Measurements from ENCODE around the gene NOP53. TPM values are rescaled to one million over a fixed set of nuclear protein-coding genes. Genes with fewer than 3 reads are reported as not detected.

NOP53 gene
- total and polyA plus RNA-seq, 2 of the 13 experiments (the other 11 are each of a cell fraction or from before 2014, with no cell fraction given), result 53.9 to 141 TPM

GRCh38 chr19:47719047-47719859 lies 26.1 kb upstream of the NOP53 start (continued):
- no peak for TF ChIP-seq MAZ (IDR thresholded peaks at IDR 0.05; ENCODE audit: borderline replicate concordance, low read depth, low read length)
- TF ChIP-seq MAZ (CRISPR knock-in tag; IDR thresholded peaks at IDR 0.05; ENCODE audit: low read depth), result peak; percentile 38; the same call in 1 of the 2 replicates
- TF ChIP-seq, protein P1, sequence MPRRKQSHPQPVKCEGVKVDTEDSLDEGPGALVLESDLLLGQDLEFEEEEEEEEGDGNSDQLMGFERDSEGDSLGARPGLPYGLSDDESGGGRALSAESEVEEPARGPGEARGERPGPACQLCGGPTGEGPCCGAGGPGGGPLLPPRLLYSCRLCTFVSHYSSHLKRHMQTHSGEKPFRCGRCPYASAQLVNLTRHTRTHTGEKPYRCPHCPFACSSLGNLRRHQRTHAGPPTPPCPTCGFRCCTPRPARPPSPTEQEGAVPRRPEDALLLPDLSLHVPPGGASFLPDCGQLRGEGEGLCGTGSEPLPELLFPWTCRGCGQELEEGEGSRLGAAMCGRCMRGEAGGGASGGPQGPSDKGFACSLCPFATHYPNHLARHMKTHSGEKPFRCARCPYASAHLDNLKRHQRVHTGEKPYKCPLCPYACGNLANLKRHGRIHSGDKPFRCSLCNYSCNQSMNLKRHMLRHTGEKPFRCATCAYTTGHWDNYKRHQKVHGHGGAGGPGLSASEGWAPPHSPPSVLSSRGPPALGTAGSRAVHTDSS (CRISPR knock-in tag; conservative IDR thresholded peaks at IDR 0.05), result no peak
- no peak for TF ChIP-seq NCOA1 (CRISPR knock-in tag; IDR thresholded peaks at IDR 0.05)
- TF ChIP-seq SCMH1 (CRISPR knock-in tag; IDR thresholded peaks at IDR 0.05; ENCODE audit: borderline replicate concordance), result no peak
- peak; percentile 94 for TF ChIP-seq ZNF281 (CRISPR knock-in tag; IDR thresholded peaks at IDR 0.05; ENCODE audit: borderline replicate concordance)
- peak; percentile 71 for TF ChIP-seq KDM5B (CRISPR knock-in tag; IDR thresholded peaks at IDR 0.05; ENCODE audit: borderline replicate concordance)
- TF ChIP-seq ZFP62 (CRISPR knock-in tag; IDR thresholded peaks at IDR 0.05), result no peak
- TF ChIP-seq, protein P2, sequence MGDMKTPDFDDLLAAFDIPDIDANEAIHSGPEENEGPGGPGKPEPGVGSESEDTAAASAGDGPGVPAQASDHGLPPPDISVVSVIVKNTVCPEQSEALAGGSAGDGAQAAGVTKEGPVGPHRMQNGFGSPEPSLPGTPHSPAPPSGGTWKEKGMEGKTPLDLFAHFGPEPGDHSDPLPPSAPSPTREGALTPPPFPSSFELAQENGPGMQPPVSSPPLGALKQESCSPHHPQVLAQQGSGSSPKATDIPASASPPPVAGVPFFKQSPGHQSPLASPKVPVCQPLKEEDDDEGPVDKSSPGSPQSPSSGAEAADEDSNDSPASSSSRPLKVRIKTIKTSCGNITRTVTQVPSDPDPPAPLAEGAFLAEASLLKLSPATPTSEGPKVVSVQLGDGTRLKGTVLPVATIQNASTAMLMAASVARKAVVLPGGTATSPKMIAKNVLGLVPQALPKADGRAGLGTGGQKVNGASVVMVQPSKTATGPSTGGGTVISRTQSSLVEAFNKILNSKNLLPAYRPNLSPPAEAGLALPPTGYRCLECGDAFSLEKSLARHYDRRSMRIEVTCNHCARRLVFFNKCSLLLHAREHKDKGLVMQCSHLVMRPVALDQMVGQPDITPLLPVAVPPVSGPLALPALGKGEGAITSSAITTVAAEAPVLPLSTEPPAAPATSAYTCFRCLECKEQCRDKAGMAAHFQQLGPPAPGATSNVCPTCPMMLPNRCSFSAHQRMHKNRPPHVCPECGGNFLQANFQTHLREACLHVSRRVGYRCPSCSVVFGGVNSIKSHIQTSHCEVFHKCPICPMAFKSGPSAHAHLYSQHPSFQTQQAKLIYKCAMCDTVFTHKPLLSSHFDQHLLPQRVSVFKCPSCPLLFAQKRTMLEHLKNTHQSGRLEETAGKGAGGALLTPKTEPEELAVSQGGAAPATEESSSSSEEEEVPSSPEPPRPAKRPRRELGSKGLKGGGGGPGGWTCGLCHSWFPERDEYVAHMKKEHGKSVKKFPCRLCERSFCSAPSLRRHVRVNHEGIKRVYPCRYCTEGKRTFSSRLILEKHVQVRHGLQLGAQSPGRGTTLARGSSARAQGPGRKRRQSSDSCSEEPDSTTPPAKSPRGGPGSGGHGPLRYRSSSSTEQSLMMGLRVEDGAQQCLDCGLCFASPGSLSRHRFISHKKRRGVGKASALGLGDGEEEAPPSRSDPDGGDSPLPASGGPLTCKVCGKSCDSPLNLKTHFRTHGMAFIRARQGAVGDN (CRISPR knock-in tag; IDR thresholded peaks at IDR 0.05), result peak; percentile 91
- no peak for TF ChIP-seq TIGD3 (CRISPR knock-in tag; IDR thresholded peaks at IDR 0.05; ENCODE audit: borderline replicate concordance)
- TF ChIP-seq ZNF232 (CRISPR knock-in tag; IDR thresholded peaks at IDR 0.05; ENCODE audit: borderline replicate concordance), result peak; percentile 13; the same call in 1 of the 2 replicates
- TF ChIP-seq ZNF747 (CRISPR knock-in tag; IDR thresholded peaks at IDR 0.05; ENCODE audit: borderline replicate concordance), result no peak
- TF ChIP-seq PHB2 (IDR thresholded peaks at IDR 0.05; ENCODE audit: partially characterized antibody), result no peak
- TF ChIP-seq, protein P3, sequence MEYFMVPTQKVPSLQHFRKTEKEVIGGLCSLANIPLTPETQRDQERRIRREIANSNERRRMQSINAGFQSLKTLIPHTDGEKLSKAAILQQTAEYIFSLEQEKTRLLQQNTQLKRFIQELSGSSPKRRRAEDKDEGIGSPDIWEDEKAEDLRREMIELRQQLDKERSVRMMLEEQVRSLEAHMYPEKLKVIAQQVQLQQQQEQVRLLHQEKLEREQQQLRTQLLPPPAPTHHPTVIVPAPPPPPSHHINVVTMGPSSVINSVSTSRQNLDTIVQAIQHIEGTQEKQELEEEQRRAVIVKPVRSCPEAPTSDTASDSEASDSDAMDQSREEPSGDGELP (IDR thresholded peaks at IDR 0.05; ENCODE audit: borderline replicate concordance, low read depth), result peak; percentile 71; the same call in 1 of the 2 replicates
- 0 out of 2 replicates have a peak, but pooled peaks have one; percentile 46 for TF ChIP-seq TFE3 (CRISPR knock-in tag; IDR thresholded peaks at IDR 0.05)
